ENCODE results near the gene IL32.

IL32 gene

DNA sequence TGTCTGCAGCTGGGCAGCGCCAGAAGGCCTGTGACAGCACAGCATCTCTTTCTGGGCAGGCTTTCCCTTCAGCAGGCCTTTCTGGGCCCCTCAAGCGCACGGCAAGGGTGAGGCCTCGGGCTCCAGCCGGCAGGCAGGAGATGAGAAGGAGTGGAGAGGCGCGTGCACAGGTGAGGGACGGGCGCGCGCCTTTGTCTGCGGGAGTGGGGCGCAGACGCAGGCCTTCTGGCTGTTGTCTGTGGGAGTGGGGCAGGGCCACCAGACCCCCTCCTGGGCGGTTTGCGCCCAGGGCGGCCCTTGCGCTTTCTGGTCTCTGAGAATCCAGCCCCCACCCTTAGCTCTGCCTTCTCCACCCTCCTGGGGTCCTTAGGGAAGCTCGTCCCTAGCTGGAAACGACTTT lies 53.4 kb downstream of the IL32 start:
- Mint-ChIP-seq H3K4me3 (no peak overlapping the region), H3K4me1 (ENCODE audit: low read depth) (peaks cover 5% of the 10 kb centered on the region), H3K9me3 (ENCODE audit: low read depth) (no peaks in the 10 kb centered on the region), H3K36me3 (peaks cover 3% of the 10 kb centered on the region), H3K27me3 (no peaks in the 10 kb centered on the region), H3K27ac (no peak overlapping the region)
